ENCODE results near the gene LEKR1.

The LEKR1 gene

GRCh38 chr3:156847752-156848448, 21.7 kb downstream of the LEKR1 start:
- H3K36me3 ChIP-seq (ENCODE audit: control insufficient read depth in 1 of 2, insufficient read depth in 2 of 2, low read depth in 1 of 2, low read length in 2 of 2): no peaks in the 10 kb centered on the region
- no peak overlapping the region for H2BK120ac ChIP-seq (ENCODE audit: low read depth, low read length)
- H3K23ac ChIP-seq (ENCODE audit: low read length in 2 of 2): no peak overlapping the region
- no peaks in the 10 kb centered on the region for H3K79me1 ChIP-seq (replicated peaks; ENCODE audit: low read length, poor library complexity, severe bottlenecking)
- H3K27ac ChIP-seq (ENCODE audit: low read length, poor library complexity, severe bottlenecking): no peak overlapping the region
- H2BK15ac ChIP-seq (ENCODE audit: low read depth, poor library complexity, severe bottlenecking): no peak overlapping the region
- no peaks in the 10 kb centered on the region for H3K4me1 ChIP-seq (ENCODE audit: control insufficient read depth, insufficient read depth, low read depth, low read length)
- no peak overlapping the region for H4K8ac ChIP-seq (ENCODE audit: low read length)
- no peak overlapping the region for H3K4ac ChIP-seq (ENCODE audit: low read depth in 1 of 2, low read length in 2 of 2)
- no peak overlapping the region for H3K18ac ChIP-seq (ENCODE audit: low read depth in 1 of 2, low read length in 2 of 2)
- no peak overlapping the region for H2AFZ ChIP-seq (ENCODE audit: low read depth, low read length)
- no peak overlapping the region for H2AK5ac ChIP-seq (ENCODE audit: low read length, severe bottlenecking)
- H2BK12ac ChIP-seq (ENCODE audit: low read length in 2 of 2): no peak overlapping the region
- no peak overlapping the region for H3K9ac ChIP-seq (ENCODE audit: low read length)
- no peak overlapping the region for H3K14ac ChIP-seq (ENCODE audit: low read length in 2 of 2)
- no peak overlapping the region for H4K91ac ChIP-seq (ENCODE audit: low read length)
- no peak for DNase-seq
- H3K4me3 ChIP-seq (ENCODE audit: insufficient read depth in 1 of 2, low read depth in 1 of 2, low read length in 2 of 2): no peak overlapping the region
- H3K27me3 ChIP-seq (ENCODE audit: control insufficient read depth in 1 of 2, insufficient read depth in 1 of 2, low read length in 2 of 2): no peaks in the 10 kb centered on the region
- no peaks in the 10 kb centered on the region for H3K9me3 ChIP-seq (ENCODE audit: control insufficient read depth, low read length)
- H2BK5ac ChIP-seq (ENCODE audit: low read depth, low read length, poor library complexity, severe bottlenecking): no peak overlapping the region
- no peak overlapping the region for H3K4me2 ChIP-seq (ENCODE audit: low read length, poor library complexity, severe bottlenecking)

DNA sequence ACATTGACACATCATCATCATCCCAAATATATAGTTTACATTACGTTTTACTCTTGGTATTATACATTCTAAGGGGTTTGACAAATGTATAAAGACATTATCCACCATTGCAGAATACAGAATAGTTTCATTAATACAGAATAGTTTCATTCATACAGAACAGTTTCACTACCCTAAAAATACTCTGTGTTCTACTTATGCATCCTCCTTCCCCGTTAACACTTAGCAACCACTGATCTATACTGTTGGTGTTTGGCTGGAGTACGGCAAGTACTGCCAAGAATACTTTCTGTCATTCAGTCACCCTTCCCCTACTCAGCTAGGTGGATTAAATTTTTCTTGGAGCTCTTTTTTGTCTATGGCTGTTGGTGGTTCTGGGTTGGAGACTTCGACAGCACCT, 33.4 kb downstream of the LEKR1 start:
- Histone ChIP-seq H3K4ac (ENCODE audit: low read depth in 1 of 2, low read length in 2 of 2) (no peak overlapping the region), H2BK5ac (ENCODE audit: low read depth, low read length, poor library complexity, severe bottlenecking) (no peak overlapping the region), H3K14ac (ENCODE audit: low read length in 2 of 2) (no peak overlapping the region), H2BK12ac (ENCODE audit: low read length in 2 of 2) (no peak overlapping the region), H3K27me3 (ENCODE audit: control insufficient read depth in 1 of 2, insufficient read depth in 1 of 2, low read length in 2 of 2) (no peaks in the 10 kb centered on the region), H3K79me1 (replicated peaks; ENCODE audit: low read length, poor library complexity, severe bottlenecking) (no peaks in the 10 kb centered on the region), H3K9me3 (ENCODE audit: control insufficient read depth, low read length) (no peaks in the 10 kb centered on the region), H3K4me1 (ENCODE audit: control insufficient read depth, insufficient read depth, low read depth, low read length) (no peaks in the 10 kb centered on the region), H3K18ac (ENCODE audit: low read depth in 1 of 2, low read length in 2 of 2) (no peak overlapping the region), H4K91ac (ENCODE audit: low read length) (no peak overlapping the region), H3K23ac (ENCODE audit: low read length in 2 of 2) (no peak overlapping the region), H3K36me3 (ENCODE audit: control insufficient read depth in 1 of 2, insufficient read depth in 2 of 2, low read depth in 1 of 2, low read length in 2 of 2) (no peaks in the 10 kb centered on the region), H3K9ac (ENCODE audit: low read length) (no peak overlapping the region), H3K4me3 (ENCODE audit: insufficient read depth in 1 of 2, low read depth in 1 of 2, low read length in 2 of 2) (no peak overlapping the region), H2AFZ (ENCODE audit: low read depth, low read length) (no peak overlapping the region), H3K27ac (ENCODE audit: low read length, poor library complexity, severe bottlenecking) (no peak overlapping the region), H2AK5ac (ENCODE audit: low read length, severe bottlenecking) (no peak overlapping the region), H4K8ac (ENCODE audit: low read length) (no peak overlapping the region), H2BK120ac (ENCODE audit: low read depth, low read length) (no peak overlapping the region), H3K4me2 (ENCODE audit: low read length, poor library complexity, severe bottlenecking) (no peak overlapping the region), H2BK15ac (ENCODE audit: low read depth, poor library complexity, severe bottlenecking) (no peak overlapping the region)
- no peak for DNase-seq
- 100% methylated on average over 3 of the region's 4 CpGs for WGBS

- H3K23ac ChIP-seq (ENCODE audit: low read length in 2 of 2): no peak overlapping the region
- no peaks in the 10 kb centered on the region for H3K79me1 ChIP-seq (replicated peaks; ENCODE audit: low read length, poor library complexity, severe bottlenecking)
- H2AK5ac ChIP-seq (ENCODE audit: low read length, severe bottlenecking): no peak overlapping the region
- H3K9ac ChIP-seq (ENCODE audit: low read length): no peak overlapping the region
- H2BK5ac ChIP-seq (ENCODE audit: low read depth, low read length, poor library complexity, severe bottlenecking): no peak overlapping the region
- H3K27ac ChIP-seq (ENCODE audit: low read length, poor library complexity, severe bottlenecking): no peak overlapping the region
- DNase-seq: no peak
- H3K14ac ChIP-seq (ENCODE audit: low read length in 2 of 2): no peak overlapping the region
- no peaks in the 10 kb centered on the region for H3K9me3 ChIP-seq (ENCODE audit: control insufficient read depth, low read length)
- no peaks in the 10 kb centered on the region for H3K27me3 ChIP-seq (ENCODE audit: control insufficient read depth in 1 of 2, insufficient read depth in 1 of 2, low read length in 2 of 2)
- H2BK120ac ChIP-seq (ENCODE audit: low read depth, low read length): no peak overlapping the region
- no peak overlapping the region for H3K4me2 ChIP-seq (ENCODE audit: low read length, poor library complexity, severe bottlenecking)
- no peak overlapping the region for H4K91ac ChIP-seq (ENCODE audit: low read length)
- no peak overlapping the region for H2AFZ ChIP-seq (ENCODE audit: low read depth, low read length)
- no peak overlapping the region for H3K18ac ChIP-seq (ENCODE audit: low read depth in 1 of 2, low read length in 2 of 2)
- H3K4ac ChIP-seq (ENCODE audit: low read depth in 1 of 2, low read length in 2 of 2): no peak overlapping the region
- no peak overlapping the region for H4K8ac ChIP-seq (ENCODE audit: low read length)
- H2BK12ac ChIP-seq (ENCODE audit: low read length in 2 of 2): no peak overlapping the region
- no peak overlapping the region for H3K4me3 ChIP-seq (ENCODE audit: insufficient read depth in 1 of 2, low read depth in 1 of 2, low read length in 2 of 2)
- H2BK15ac ChIP-seq (ENCODE audit: low read depth, poor library complexity, severe bottlenecking): no peak overlapping the region
- no peaks in the 10 kb centered on the region for H3K36me3 ChIP-seq (ENCODE audit: control insufficient read depth in 1 of 2, insufficient read depth in 2 of 2, low read depth in 1 of 2, low read length in 2 of 2)
- no peaks in the 10 kb centered on the region for H3K4me1 ChIP-seq (ENCODE audit: control insufficient read depth, insufficient read depth, low read depth, low read length)
Observed at GRCh38 chr3:156860873-156861272, 34.7 kb downstream of the LEKR1 start.

DNA sequence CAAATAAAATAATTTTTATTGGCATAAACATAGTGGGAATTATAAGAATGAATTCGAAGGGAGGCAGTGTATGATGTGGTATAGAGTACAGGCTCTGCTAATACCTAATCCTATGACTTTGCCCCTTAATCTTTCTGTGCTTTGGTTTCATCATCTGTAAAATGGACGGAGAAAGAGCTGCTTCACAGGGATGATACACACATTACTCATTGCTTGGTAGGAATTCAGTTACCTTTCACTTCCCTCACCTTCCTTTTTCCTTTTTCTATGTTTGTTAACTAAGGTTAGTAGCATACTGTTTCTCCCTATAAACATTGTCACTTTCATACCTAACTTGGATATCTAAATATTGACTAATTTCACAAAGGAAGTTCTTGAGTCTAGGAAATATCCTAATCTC, 36.2 kb downstream of the LEKR1 start:
- H3K4me3 ChIP-seq (ENCODE audit: insufficient read depth in 1 of 2, low read depth in 1 of 2, low read length in 2 of 2): no peak overlapping the region
- no peaks in the 10 kb centered on the region for H3K79me1 ChIP-seq (replicated peaks; ENCODE audit: low read length, poor library complexity, severe bottlenecking)
- H3K14ac ChIP-seq (ENCODE audit: low read length in 2 of 2): no peak overlapping the region
- H2BK12ac ChIP-seq (ENCODE audit: low read length in 2 of 2): no peak overlapping the region
- H3K36me3 ChIP-seq (ENCODE audit: control insufficient read depth in 1 of 2, insufficient read depth in 2 of 2, low read depth in 1 of 2, low read length in 2 of 2): no peaks in the 10 kb centered on the region
- no peaks in the 10 kb centered on the region for H3K27me3 ChIP-seq (ENCODE audit: control insufficient read depth in 1 of 2, insufficient read depth in 1 of 2, low read length in 2 of 2)
- no peak overlapping the region for H2BK120ac ChIP-seq (ENCODE audit: low read depth, low read length)
- no peaks in the 10 kb centered on the region for H3K9me3 ChIP-seq (ENCODE audit: control insufficient read depth, low read length)
- no peak overlapping the region for H3K18ac ChIP-seq (ENCODE audit: low read depth in 1 of 2, low read length in 2 of 2)
- H3K4me1 ChIP-seq (ENCODE audit: control insufficient read depth, insufficient read depth, low read depth, low read length): no peaks in the 10 kb centered on the region
- H2BK5ac ChIP-seq (ENCODE audit: low read depth, low read length, poor library complexity, severe bottlenecking): no peak overlapping the region
- H4K8ac ChIP-seq (ENCODE audit: low read length): no peak overlapping the region
- no peak overlapping the region for H2AFZ ChIP-seq (ENCODE audit: low read depth, low read length)
- no peak overlapping the region for H2AK5ac ChIP-seq (ENCODE audit: low read length, severe bottlenecking)
- H3K4me2 ChIP-seq (ENCODE audit: low read length, poor library complexity, severe bottlenecking): no peak overlapping the region
- H3K4ac ChIP-seq (ENCODE audit: low read depth in 1 of 2, low read length in 2 of 2): no peak overlapping the region
- no peak for DNase-seq
- no peak overlapping the region for H2BK15ac ChIP-seq (ENCODE audit: low read depth, poor library complexity, severe bottlenecking)
- WGBS: no CpG with 5 or more reads among the region's 2 CpGs
- no peak overlapping the region for H3K27ac ChIP-seq (ENCODE audit: low read length, poor library complexity, severe bottlenecking)
- H4K91ac ChIP-seq (ENCODE audit: low read length): no peak overlapping the region
- no peak overlapping the region for H3K23ac ChIP-seq (ENCODE audit: low read length in 2 of 2)
- no peak overlapping the region for H3K9ac ChIP-seq (ENCODE audit: low read length)

Data from mesenchymal stem cell (in vitro differentiated cells and primary cell).